Measurements from ENCODE around the gene HDAC4. TPM values are rescaled to one million over a fixed set of nuclear protein-coding genes. Genes with fewer than 3 reads are reported as not detected.
A peak's percentile ranks its signal among the peaks of the same experiment; 100 is the strongest.

HDAC4 gene
- total and polyA plus RNA-seq, 9 of the 15 experiments (the other 6 are each of a cell fraction or from before 2014, with no cell fraction given), result 0.11 to 20.2 (median 4.0) TPM

- TF ChIP-seq PCBP2 (IDR thresholded peaks at IDR 0.05; ENCODE audit: low read depth, low read length, poor library complexity, severe bottlenecking), result no peak
- TF ChIP-seq ZNF511 (CRISPR knock-in tag; IDR thresholded peaks at IDR 0.05), result peak; percentile 85
- TF ChIP-seq ATF3 (IDR thresholded peaks at IDR 0.05), result no peak
- no peak for TF ChIP-seq ATF3 (CRISPR knock-in tag; conservative IDR thresholded peaks at IDR 0.05)
- no peak for TF ChIP-seq ARID2 (IDR thresholded peaks at IDR 0.05)
- TF ChIP-seq TEAD2 (tag; IDR thresholded peaks at IDR 0.05), result no peak
- TF ChIP-seq HMGXB4 (CRISPR knock-in tag; IDR thresholded peaks at IDR 0.05), result no peak
- TF ChIP-seq NCOR1 (IDR thresholded peaks at IDR 0.05), result no peak; the same call in 1 of the 2 replicates
- no peak for TF ChIP-seq RHOXF2B (CRISPR knock-in tag; conservative IDR thresholded peaks at IDR 0.05)
- no peak for TF ChIP-seq ZNF644 (tag; IDR thresholded peaks at IDR 0.05; ENCODE audit: low read depth)
- TF ChIP-seq CAMTA2 (CRISPR knock-in tag; conservative IDR thresholded peaks at IDR 0.05), result no peak
- TF ChIP-seq HDAC3 (IDR thresholded peaks at IDR 0.05; ENCODE audit: borderline replicate concordance, partially characterized antibody), result no peak
- TF ChIP-seq U2AF1 (optimal IDR thresholded peaks at IDR 0.05; ENCODE audit: low read depth, low read length), result peak; percentile 83
- no peak for TF ChIP-seq POU5F1 (IDR thresholded peaks at IDR 0.05; ENCODE audit: borderline replicate concordance, low read depth, low read length, partially characterized antibody)
- TF ChIP-seq ZNF589 (CRISPR knock-in tag; IDR thresholded peaks at IDR 0.05; ENCODE audit: low read depth), result no peak
- peak; percentile 71; the same call in 1 of the 2 replicates for TF ChIP-seq HLTF (IDR thresholded peaks at IDR 0.05)
- TF ChIP-seq JUND (IDR thresholded peaks at IDR 0.05; ENCODE audit: borderline replicate concordance, low read depth, low read length), result no peak; the same call in 1 of the 2 replicates
- TF ChIP-seq JUND (tag; IDR thresholded peaks at IDR 0.05; ENCODE audit: borderline replicate concordance, low read depth, low read length), result 0 out of 3 replicates have a peak, but pooled peaks have one; percentile 11
- TF ChIP-seq ZMIZ1 (IDR thresholded peaks at IDR 0.05; ENCODE audit: low read depth in 2 of 2, low read length in 2 of 2), result peak in 1 of 2 experiments; percentile 18; a peak in 1 of 4 replicates
- TF ChIP-seq KLF16 (IDR thresholded peaks at IDR 0.05), result no peak
- no peak for TF ChIP-seq ADNP (tag; IDR thresholded peaks at IDR 0.05)
- TF ChIP-seq STAT5B (CRISPR knock-in tag; IDR thresholded peaks at IDR 0.05), result no peak
Observed at GRCh38 chr2:239401067-239401880, 454 bp upstream of the HDAC4 start (continued).
